ENCODE results near the gene SGMS1.

DNA sequence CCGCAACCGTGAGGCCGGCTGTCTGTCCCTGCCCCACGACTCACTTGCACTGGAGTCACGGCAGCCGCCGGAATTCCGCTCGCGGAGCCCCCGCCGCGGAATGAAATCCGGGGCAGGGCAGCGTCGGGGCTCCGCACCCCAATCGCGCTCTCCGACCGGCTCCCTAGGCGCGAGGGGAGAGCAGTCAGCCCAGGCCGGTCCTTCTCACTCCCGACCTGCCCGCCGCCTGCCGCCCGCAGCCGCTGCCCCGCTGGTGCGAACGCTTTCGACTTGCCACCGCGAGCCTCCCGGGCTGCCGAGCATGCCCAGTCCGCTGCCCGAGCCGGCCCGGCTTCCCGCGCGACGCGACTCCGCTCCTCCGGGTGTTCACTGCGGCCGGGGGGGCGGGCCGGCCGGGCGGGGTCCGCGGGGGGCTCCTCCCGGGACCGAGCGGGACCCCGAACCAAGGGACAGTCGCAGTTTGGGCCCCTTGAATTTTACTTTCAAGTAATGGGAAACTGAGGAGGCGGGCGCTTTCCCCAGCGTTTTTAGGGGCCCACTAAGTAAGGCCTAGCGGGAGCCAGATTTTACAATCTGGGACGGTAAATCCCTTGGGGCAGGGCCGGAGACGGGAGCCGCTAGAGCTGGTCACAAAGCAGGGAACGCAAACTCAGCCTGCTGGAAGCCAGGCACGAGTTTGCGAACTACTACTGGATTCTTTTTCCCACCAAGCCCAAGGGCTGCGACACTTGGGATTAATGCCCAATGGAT is at the start of gene SGMS1:
- TF ChIP-seq, protein P1, sequence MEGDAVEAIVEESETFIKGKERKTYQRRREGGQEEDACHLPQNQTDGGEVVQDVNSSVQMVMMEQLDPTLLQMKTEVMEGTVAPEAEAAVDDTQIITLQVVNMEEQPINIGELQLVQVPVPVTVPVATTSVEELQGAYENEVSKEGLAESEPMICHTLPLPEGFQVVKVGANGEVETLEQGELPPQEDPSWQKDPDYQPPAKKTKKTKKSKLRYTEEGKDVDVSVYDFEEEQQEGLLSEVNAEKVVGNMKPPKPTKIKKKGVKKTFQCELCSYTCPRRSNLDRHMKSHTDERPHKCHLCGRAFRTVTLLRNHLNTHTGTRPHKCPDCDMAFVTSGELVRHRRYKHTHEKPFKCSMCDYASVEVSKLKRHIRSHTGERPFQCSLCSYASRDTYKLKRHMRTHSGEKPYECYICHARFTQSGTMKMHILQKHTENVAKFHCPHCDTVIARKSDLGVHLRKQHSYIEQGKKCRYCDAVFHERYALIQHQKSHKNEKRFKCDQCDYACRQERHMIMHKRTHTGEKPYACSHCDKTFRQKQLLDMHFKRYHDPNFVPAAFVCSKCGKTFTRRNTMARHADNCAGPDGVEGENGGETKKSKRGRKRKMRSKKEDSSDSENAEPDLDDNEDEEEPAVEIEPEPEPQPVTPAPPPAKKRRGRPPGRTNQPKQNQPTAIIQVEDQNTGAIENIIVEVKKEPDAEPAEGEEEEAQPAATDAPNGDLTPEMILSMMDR (IDR thresholded peaks at IDR 0.05; ENCODE audit: low read length): no peak
- TF ChIP-seq EZH2 (IDR thresholded peaks at IDR 0.05; ENCODE audit: borderline replicate concordance, low read length): no peak

All from OCI-LY1 (cell line).